ENCODE results near the gene MOCS2.
A peak's percentile ranks its signal among the peaks of the same experiment; 100 is the strongest.

MOCS2 gene

GRCh38 chr5:53092242-53092641 is 17.3 kb downstream of the MOCS2 start:
- DNase-seq (ENCODE audit: low spot score), result no peak

GRCh38 chr5:53091289-53091688 is 18.3 kb downstream of the MOCS2 start:
- DNase-seq (ENCODE audit: low spot score), result no peak

- DNase-seq (ENCODE audit: low spot score), result no peak
These were observed 19.3 kb downstream of the MOCS2 start for GRCh38 chr5:53090229-53090628.

GRCh38 chr5:53089481-53089991 is 20.0 kb downstream of the MOCS2 start:
- DNase-seq (ENCODE audit: low spot score), result peak; percentile 40

- DNase-seq (ENCODE audit: low spot score), result no peak
These were observed 21.9 kb downstream of the MOCS2 start for GRCh38 chr5:53087621-53088121.

GRCh38 chr5:53087171-53087570 is 22.4 kb downstream of the MOCS2 start:
- DNase-seq (ENCODE audit: low spot score), result no peak

- DNase-seq (ENCODE audit: low spot score), result no peak
These were observed 24.9 kb downstream of the MOCS2 start for GRCh38 chr5:53084546-53085255.

- no peak for DNase-seq (ENCODE audit: low spot score)
These were observed 25.6 kb downstream of the MOCS2 start for GRCh38 chr5:53083927-53084326.

GRCh38 chr5:53080271-53080670 is 29.3 kb downstream of the MOCS2 start:
- no peak for DNase-seq (ENCODE audit: low spot score)

- DNase-seq (ENCODE audit: low spot score), result no peak
These were observed 33.5 kb downstream of the MOCS2 start for GRCh38 chr5:53076014-53076583.

- DNase-seq (ENCODE audit: low spot score), result no peak
These were observed 36.2 kb downstream of the MOCS2 start for GRCh38 chr5:53073348-53073747.

GRCh38 chr5:53071738-53072137 is 37.8 kb downstream of the MOCS2 start:
- no peak for DNase-seq (ENCODE audit: low spot score)

- DNase-seq (ENCODE audit: low spot score), result no peak
These were observed 38.3 kb downstream of the MOCS2 start for GRCh38 chr5:53071298-53071697.

- DNase-seq (ENCODE audit: low spot score), result peak; percentile 38
These were observed 39.9 kb downstream of the MOCS2 start for GRCh38 chr5:53069626-53070025.

GRCh38 chr5:53068291-53068836 is 41.2 kb downstream of the MOCS2 start:
- DNase-seq (ENCODE audit: low spot score), result no peak

- DNase-seq (ENCODE audit: low spot score), result no peak
These were observed 41.9 kb downstream of the MOCS2 start for GRCh38 chr5:53067641-53068040.

GRCh38 chr5:53066088-53066487 is 43.5 kb downstream of the MOCS2 start:
- DNase-seq (ENCODE audit: low spot score), result no peak

- no peak for DNase-seq (ENCODE audit: low spot score)
These were observed 45.8 kb downstream of the MOCS2 start for GRCh38 chr5:53063791-53064190.

GRCh38 chr5:53063176-53063575 is 46.4 kb downstream of the MOCS2 start:
- DNase-seq (ENCODE audit: low spot score), result no peak

GRCh38 chr5:53059281-53059680 is 50.3 kb downstream of the MOCS2 start:
- no peak for DNase-seq (ENCODE audit: low spot score)

- DNase-seq (ENCODE audit: low spot score), result no peak
These were observed 54.2 kb downstream of the MOCS2 start for GRCh38 chr5:53055365-53055764.

GRCh38 chr5:53053364-53053763 is 56.2 kb downstream of the MOCS2 start:
- DNase-seq (ENCODE audit: low spot score), result no peak

GRCh38 chr5:53052499-53052898 is 57.1 kb downstream of the MOCS2 start:
- DNase-seq (ENCODE audit: low spot score), result no peak
